Liver (tissue), 9 donors: ENCODE measurements around the gene USP9X. TPM values are rescaled to one million over a fixed set of nuclear protein-coding genes. Genes with fewer than 3 reads are reported as not detected.

Experiments
- DNase-seq: peaks from one replicate; pipeline ENCODE4 v3.0.0-alpha.2; 2017; ENCODE audit warnings: low spot score
- H3K27ac ChIP-seq, 2 donors: one replicate each; pipeline ENCODE4 v1.7.0; 2013; ENCODE audit warnings: inconsistent platforms in 2 of 2, low read length in 2 of 2, control low read depth in 1 of 2, low read depth in 1 of 2, mild to moderate bottlenecking in 1 of 2
- H3K27me3 ChIP-seq, 4 donors: one replicate each; pipeline versions ENCODE4 v1.6.1 to v1.7.0; 2013; ENCODE audit warnings: low read length in 3 of 4, inconsistent platforms in 1 of 4, mild to moderate bottlenecking in 1 of 4, moderate library complexity in 1 of 4; ENCODE audit not compliant: control insufficient read depth in 4 of 4, insufficient read depth in 4 of 4
- H3K36me3 ChIP-seq, 4 donors: one replicate each; pipeline versions ENCODE4 v1.6.1 to v1.7.0; 2013; ENCODE audit warnings: low read length in 3 of 4, mild to moderate bottlenecking in 3 of 4, low read depth in 1 of 4, moderate library complexity in 1 of 4; ENCODE audit not compliant: control insufficient read depth in 4 of 4, insufficient read depth in 3 of 4
- H3K4me1 ChIP-seq, 4 donors: one replicate each; pipeline versions ENCODE4 v1.6.1 to v1.7.0; 2013; ENCODE audit warnings: low read length in 3 of 4, mild to moderate bottlenecking in 3 of 4, moderate library complexity in 1 of 4; ENCODE audit not compliant: control insufficient read depth in 4 of 4, insufficient read depth in 4 of 4
- H3K4me3 ChIP-seq, 3 donors: one replicate each; pipeline versions ENCODE4 v1.6.1 to v1.7.0; 2013; ENCODE audit warnings: low read length in 3 of 3, control low read depth in 1 of 3, low read depth in 1 of 3, mild to moderate bottlenecking in 1 of 3
- H3K9ac ChIP-seq, 2 donors: one replicate each; pipeline ENCODE4 v1.7.0; 2013; ENCODE audit warnings: low read length in 2 of 2, mild to moderate bottlenecking in 2 of 2, moderate library complexity in 2 of 2, control low read depth in 1 of 2, low read depth in 1 of 2
- H3K9me3 ChIP-seq, 4 donors: one replicate each; pipeline versions ENCODE4 v1.6.1 to v1.7.0; 2013; ENCODE audit warnings: low read length in 3 of 4; ENCODE audit not compliant: control insufficient read depth in 4 of 4
- CTCF ChIP-seq: fragments of 150-350 bp; IDR thresholded peaks from 2 replicates; pipeline ENCODE4 v1.5.1; 2017; ENCODE audit warnings: improper control_type of control experiment, low read depth, low read length; ENCODE audit not compliant: missing input control
- EGR1 ChIP-seq, 2 donors: IDR thresholded peaks; 2 replicates each; pipeline ENCODE4 v1.6.1; 2016 to 2018; ENCODE audit warnings: antibody characterized with exemption in 2 of 2, low read depth in 2 of 2
- FOXA1 ChIP-seq: IDR thresholded peaks from 2 replicates; pipeline ENCODE4 v1.6.1; 2016; ENCODE audit warnings: antibody characterized with exemption
- FOXA2 ChIP-seq: IDR thresholded peaks from 2 replicates; pipeline ENCODE4 v1.6.1; 2016; ENCODE audit warnings: antibody characterized with exemption
- GABPA ChIP-seq, 2 donors: IDR thresholded peaks in 1 of 2; conservative IDR thresholded peaks in 1 of 2; 2 replicates each; pipeline ENCODE4 v1.6.1; 2016; ENCODE audit warnings: antibody characterized with exemption in 2 of 2, mild to moderate bottlenecking in 1 of 2, moderate library complexity in 1 of 2
- HNF4A ChIP-seq, 2 donors: conservative IDR thresholded peaks; 2 replicates each; pipeline ENCODE4 v1.6.1; 2016; ENCODE audit warnings: antibody characterized with exemption in 2 of 2, mild to moderate bottlenecking in 2 of 2
- HNF4G ChIP-seq: IDR thresholded peaks from 2 replicates; pipeline ENCODE4 v1.6.1; 2016; ENCODE audit warnings: antibody characterized with exemption
- JUND ChIP-seq, 2 donors: IDR thresholded peaks; 2 replicates each; pipeline ENCODE4 v1.6.1; 2016; ENCODE audit warnings: antibody characterized with exemption in 2 of 2
- MAX ChIP-seq: IDR thresholded peaks from 2 replicates; pipeline ENCODE4 v1.6.1; 2016; ENCODE audit warnings: antibody characterized with exemption
- NR2F2 ChIP-seq: IDR thresholded peaks from 2 replicates; pipeline ENCODE4 v1.6.1; 2016; ENCODE audit warnings: antibody characterized with exemption
- RAD21 ChIP-seq, 2 donors: IDR thresholded peaks; 2 replicates each; pipeline ENCODE4 v1.6.1; 2016; ENCODE audit warnings: antibody characterized with exemption in 2 of 2, mild to moderate bottlenecking in 2 of 2
- RXRA ChIP-seq, 2 donors: IDR thresholded peaks; 2 replicates each; pipeline ENCODE4 v1.6.1; 2017 to 2018; ENCODE audit warnings: antibody characterized with exemption in 2 of 2, mild to moderate bottlenecking in 1 of 2
- SP1 ChIP-seq: IDR thresholded peaks from 2 replicates; pipeline ENCODE4 v1.6.1; 2018; ENCODE audit warnings: antibody characterized with exemption, mild to moderate bottlenecking
- TAF1 ChIP-seq: conservative IDR thresholded peaks from 2 replicates; pipeline ENCODE4 v1.6.1; 2016; ENCODE audit warnings: antibody characterized with exemption, mild to moderate bottlenecking
- YY1 ChIP-seq: IDR thresholded peaks from 2 replicates; pipeline ENCODE4 v1.6.1; 2016; ENCODE audit warnings: antibody characterized with exemption, mild to moderate bottlenecking
- polyA plus RNA-seq, 2 donors: library from polyadenylated mRNA; stranded (reverse) in 1 of 2; unstranded in 1 of 2; fragments of 200-250 nt in 1 of 2; fragments of >200 nt in 1 of 2; fragmentation: Nextera tagmentation in 1 of 2; extraction: Ambion mirVana in 1 of 2; gene quantifications; one replicate each; pipeline versions ENCODE4 v1.2.1 to v1.2.3, GENCODE V29; 2013 to 2015
- total RNA-seq, 2 donors: library from RNA; depleted of rRNA; stranded (reverse); fragments of >200 nt; gene quantifications; one replicate each; pipeline ENCODE4 v1.2.3, GENCODE V29; 2014
- TF ChIP-seq, protein P1 (sequence below): IDR thresholded peaks from 2 replicates; pipeline ENCODE4 v1.6.1; 2016; ENCODE audit warnings: antibody characterized with exemption, mild to moderate bottlenecking
- TF ChIP-seq, protein P2 (sequence below): IDR thresholded peaks from 2 replicates; pipeline ENCODE4 v1.6.1; 2016; ENCODE audit warnings: antibody characterized with exemption
- donor health status: healthy.
- donor health status: healthy.
- donor health status: healthy.
- donor health status: healthy.
- donor health status: healthy.

The USP9X gene
- total and polyA plus RNA-seq, 4 donors: 13.4 to 117 (median 60.9) TPM

DNA sequence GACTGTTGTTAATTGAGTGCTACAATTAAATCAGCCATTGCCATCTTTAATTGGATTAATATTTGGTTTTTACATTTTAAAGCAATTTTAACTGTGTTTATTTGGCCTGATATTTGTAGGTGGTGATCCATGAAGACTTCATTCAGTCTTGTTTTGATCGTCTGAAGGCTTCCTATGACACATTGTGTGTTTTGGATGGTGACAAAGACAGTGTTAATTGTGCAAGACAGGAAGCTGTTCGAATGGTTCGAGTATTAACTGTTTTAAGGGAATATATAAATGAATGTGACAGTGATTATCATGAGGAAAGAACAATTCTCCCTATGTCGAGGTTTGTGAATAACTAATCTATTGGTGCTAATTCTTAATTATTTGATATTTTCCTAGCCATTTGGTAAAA lies 82.6 kb downstream of the USP9X start (continued):
- TF ChIP-seq, protein P1, sequence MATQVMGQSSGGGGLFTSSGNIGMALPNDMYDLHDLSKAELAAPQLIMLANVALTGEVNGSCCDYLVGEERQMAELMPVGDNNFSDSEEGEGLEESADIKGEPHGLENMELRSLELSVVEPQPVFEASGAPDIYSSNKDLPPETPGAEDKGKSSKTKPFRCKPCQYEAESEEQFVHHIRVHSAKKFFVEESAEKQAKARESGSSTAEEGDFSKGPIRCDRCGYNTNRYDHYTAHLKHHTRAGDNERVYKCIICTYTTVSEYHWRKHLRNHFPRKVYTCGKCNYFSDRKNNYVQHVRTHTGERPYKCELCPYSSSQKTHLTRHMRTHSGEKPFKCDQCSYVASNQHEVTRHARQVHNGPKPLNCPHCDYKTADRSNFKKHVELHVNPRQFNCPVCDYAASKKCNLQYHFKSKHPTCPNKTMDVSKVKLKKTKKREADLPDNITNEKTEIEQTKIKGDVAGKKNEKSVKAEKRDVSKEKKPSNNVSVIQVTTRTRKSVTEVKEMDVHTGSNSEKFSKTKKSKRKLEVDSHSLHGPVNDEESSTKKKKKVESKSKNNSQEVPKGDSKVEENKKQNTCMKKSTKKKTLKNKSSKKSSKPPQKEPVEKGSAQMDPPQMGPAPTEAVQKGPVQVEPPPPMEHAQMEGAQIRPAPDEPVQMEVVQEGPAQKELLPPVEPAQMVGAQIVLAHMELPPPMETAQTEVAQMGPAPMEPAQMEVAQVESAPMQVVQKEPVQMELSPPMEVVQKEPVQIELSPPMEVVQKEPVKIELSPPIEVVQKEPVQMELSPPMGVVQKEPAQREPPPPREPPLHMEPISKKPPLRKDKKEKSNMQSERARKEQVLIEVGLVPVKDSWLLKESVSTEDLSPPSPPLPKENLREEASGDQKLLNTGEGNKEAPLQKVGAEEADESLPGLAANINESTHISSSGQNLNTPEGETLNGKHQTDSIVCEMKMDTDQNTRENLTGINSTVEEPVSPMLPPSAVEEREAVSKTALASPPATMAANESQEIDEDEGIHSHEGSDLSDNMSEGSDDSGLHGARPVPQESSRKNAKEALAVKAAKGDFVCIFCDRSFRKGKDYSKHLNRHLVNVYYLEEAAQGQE: no peak
- TF ChIP-seq YY1: no peak

- Histone ChIP-seq H3K9me3 (no peaks in the 10 kb centered on the region), H3K9ac (no peak overlapping the region), H3K4me3 (no peak overlapping the region), H3K27me3 (no peaks in the 10 kb centered on the region), H3K27ac (no peak overlapping the region), H3K4me1 (peaks cover 0 to 3% (median 0%) of the 10 kb centered on the region in 4 donors), H3K36me3 (peaks cover 0 to 48% (median 23%) of the 10 kb centered on the region in 4 donors)
- no peak for TF ChIP-seq RAD21 (IDR thresholded peaks at IDR 0.05)
- TF ChIP-seq FOXA2: no peak
- no peak for TF ChIP-seq YY1
- TF ChIP-seq, protein P1: no peak
- no peak for TF ChIP-seq NR2F2
- TF ChIP-seq EGR1 (IDR thresholded peaks at IDR 0.05; ENCODE audit: low read depth in 2 of 2): no peak
- TF ChIP-seq CTCF: no peak
- no peak for TF ChIP-seq RXRA (IDR thresholded peaks at IDR 0.05)
- no peak for TF ChIP-seq JUND (IDR thresholded peaks at IDR 0.05)
- TF ChIP-seq TAF1: no peak
- no peak for TF ChIP-seq MAX
- TF ChIP-seq, protein P2, sequence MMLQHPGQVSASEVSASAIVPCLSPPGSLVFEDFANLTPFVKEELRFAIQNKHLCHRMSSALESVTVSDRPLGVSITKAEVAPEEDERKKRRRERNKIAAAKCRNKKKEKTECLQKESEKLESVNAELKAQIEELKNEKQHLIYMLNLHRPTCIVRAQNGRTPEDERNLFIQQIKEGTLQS: no peak
- TF ChIP-seq GABPA (IDR thresholded peaks at IDR 0.05 in 1 of 2, conservative IDR thresholded peaks at IDR 0.05 in 1 of 2): no peak
- TF ChIP-seq HNF4G: no peak
- TF ChIP-seq HNF4A (conservative IDR thresholded peaks at IDR 0.05): no peak
- TF ChIP-seq SP1: no peak
- TF ChIP-seq FOXA1: no peak
- DNase-seq: no peak
Measured at GRCh38 chrX:41176263-41176662, 91.0 kb downstream of the USP9X start.
